HG03045 (cell line): ENCODE data around the gene NDUFS8.

Experiments
- ATAC-seq: cut with Tn5 transposase; IDR thresholded peaks from one replicate; pipeline ENCODE4 v1.9.1; 2021; ENCODE audit warnings: mild to moderate bottlenecking, moderate library complexity; ENCODE audit not compliant: unreplicated experiment

Gene NDUFS8

DNA sequence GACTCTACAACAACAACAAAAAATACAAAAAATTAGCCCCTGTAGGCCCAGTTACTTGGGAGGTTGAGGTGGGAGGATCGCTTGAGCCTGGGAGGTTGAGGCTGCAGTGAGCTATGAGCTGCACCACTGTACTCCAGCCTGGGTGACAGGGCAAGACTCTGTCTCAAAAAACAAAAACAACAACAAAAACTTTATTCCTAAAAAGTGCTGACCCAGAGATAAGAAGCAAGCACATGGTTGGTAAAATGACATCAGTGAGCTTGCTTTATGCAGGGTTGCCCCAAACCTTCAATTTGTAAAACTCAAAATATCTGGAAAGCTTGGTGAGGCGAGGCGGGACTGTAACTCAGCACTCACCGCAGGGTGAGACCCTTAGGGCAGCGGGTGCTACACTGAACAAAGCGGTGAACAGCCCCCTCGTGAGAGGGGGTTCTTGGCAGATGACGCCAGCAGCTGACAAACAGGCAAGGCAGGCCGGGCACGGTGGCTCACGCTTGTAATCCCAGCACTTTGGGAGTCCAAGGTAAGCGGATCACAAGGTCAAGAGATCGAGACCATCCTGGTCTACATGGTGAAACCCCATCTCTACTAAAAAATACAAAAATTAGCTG lies 4.9 kb downstream of the NDUFS8 start:
- ATAC-seq, result no peak

DNA sequence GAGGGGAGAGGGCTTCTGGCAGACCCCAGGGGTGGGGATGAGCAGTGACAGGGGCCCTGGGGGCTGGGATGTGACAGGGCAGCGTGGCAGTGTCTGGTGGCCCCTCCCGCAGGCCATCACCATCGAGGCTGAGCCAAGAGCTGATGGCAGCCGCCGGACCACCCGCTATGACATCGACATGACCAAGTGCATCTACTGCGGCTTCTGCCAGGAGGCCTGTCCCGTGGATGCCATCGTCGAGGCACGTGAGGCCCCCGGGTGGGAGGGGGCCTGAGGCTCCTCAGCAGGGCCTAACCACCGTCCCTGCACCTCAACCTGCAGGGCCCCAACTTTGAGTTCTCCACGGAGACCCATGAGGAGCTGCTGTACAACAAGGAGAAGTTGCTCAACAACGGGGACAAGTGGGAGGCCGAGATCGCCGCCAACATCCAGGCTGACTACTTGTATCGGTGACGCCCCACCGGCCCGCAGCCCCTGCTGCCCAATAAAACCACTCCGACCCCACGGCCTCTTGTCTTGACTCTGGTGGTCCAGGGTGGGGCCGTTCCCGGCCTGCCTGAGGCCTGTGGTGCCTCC lies 5.7 kb downstream of the NDUFS8 start:
- no peak for ATAC-seq

DNA sequence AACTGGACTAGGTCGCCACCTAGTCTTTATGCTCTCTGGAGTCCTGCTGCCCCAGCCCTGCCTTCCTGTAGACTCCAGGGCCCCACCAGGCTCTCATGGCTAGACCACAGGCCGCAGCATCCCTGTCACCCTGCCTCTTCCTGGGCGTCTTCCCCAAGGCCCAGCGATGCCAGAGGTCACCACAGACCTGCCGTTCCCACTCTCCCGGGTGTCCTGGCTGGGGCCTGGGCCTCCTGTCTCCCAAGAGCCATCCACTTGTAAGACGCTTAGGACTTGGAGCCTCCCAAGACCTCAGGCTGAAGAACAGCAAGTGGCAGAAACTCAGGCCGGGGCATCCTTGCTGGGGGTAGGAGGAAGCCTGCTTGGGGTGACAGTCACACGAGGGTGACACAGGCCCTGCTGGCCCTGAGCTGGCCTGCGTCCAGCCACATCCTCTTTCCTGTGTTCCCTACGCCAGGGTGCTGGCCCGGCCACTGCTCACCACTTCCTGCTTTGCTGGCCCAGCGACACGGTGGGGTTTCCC lies 6.3 kb downstream of the NDUFS8 start:
- no peak for ATAC-seq

DNA sequence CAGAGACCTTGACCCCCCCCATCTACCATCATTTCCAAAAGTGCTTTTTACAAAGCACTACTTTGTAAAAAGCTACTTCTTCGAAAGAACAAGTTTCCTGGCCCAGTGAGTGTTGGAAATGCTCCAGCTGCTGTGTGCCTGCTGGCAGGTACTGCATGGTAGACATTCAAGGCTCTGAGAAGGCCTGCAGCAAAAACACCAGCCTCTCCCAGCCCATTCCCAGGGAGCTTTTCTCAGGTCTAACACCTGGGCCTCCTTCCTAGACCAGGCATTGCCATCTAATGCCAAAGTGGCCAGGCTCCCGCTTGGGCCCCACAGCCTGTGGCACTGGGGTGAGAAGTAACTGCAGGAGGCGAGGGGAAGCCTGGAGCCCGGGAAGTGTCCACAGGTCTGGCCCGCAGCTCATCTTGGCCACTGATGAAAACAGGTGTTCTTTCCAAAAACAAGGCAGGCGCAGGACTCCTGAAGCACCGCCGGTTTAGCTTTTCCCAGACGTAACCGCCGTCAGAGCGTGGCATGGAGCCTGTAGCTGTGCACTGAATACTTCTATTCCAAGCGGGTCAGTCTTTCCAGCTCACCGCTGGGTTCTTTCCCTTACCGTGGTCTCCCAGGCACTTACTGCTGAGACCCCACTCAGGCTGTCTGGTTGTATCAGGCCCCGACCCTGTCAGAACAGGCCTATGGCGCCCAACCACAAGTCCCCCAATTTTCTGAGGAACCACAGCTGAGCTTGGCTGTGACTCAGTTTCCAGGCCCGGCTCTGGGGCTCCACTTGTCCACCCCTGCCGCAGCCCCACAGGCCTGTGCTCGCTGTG lies 7.1 kb downstream of the NDUFS8 start:
- ATAC-seq, result no peak

DNA sequence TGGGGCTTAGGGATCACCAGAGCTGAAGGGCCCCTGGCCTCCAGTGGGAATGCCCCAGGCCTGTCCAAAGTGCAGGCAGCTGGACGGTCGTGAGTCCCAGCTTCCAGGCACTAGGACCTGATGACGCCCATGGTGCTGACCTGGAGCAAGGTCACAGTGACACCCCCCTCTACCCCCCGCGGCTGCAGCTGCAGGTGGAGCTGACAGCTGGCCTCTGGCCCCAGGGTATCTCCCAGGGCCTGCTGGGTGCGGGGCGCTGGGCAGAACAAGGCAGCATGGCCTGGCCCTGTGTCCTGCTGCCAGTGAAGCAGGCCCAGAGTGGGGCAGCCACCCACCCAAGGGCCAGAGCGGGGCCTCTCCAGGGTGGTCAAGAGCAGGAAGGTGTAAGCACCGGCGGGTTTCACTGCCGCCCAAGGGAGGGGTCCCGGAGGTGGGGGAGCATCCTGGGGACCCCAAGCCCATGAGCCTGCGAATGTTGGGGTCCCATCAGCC lies 7.8 kb downstream of the NDUFS8 start:
- ATAC-seq, result no peak

DNA sequence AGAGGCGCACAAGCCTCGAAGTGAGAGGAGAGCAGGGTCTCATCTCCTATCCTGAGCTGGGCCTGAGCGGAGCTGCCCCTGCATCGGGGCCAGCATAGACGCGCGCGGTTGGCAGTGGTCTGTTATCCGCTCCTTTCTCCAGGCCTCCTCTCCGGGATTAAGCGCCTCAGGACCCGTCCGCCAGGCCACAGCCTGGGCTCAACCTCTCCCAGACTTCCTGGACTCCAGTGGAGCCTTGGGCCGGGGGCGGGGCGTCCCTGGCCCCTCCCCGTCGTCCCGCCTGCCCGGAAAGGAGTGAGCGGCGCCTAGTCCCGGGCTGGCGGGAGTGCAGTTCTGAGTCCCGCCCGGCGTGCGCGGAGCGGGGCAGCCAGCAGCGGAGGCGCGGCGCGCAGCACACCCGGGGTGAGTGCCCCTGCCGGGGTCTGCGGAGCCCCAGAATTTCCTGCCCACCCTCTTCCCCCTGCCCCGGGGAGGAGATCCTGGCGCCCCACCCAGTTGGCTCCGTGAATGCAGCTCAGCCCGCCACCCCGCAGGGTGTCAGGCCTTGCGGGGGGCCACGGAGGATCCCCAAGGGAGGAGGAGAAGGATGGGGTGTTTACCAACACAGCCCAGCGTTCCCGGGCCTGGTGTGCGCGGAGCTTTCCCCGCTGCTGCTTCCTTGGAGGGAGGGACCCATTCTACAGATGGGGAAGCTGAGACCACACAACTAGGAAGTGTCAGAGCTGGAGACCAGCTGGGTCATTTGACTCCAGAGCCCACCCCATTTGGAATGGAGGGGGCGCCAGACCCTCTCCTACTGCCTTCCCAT lies 8.4 kb downstream of the NDUFS8 start, which contains the start of gene TCIRG1:
TSS of gene TCIRG1 (plus strand) at position 308 of the 808 bp plus-strand sequence. CDS start 2,247 bp downstream, outside the sequence.
- peak; percentile 48 for ATAC-seq

DNA sequence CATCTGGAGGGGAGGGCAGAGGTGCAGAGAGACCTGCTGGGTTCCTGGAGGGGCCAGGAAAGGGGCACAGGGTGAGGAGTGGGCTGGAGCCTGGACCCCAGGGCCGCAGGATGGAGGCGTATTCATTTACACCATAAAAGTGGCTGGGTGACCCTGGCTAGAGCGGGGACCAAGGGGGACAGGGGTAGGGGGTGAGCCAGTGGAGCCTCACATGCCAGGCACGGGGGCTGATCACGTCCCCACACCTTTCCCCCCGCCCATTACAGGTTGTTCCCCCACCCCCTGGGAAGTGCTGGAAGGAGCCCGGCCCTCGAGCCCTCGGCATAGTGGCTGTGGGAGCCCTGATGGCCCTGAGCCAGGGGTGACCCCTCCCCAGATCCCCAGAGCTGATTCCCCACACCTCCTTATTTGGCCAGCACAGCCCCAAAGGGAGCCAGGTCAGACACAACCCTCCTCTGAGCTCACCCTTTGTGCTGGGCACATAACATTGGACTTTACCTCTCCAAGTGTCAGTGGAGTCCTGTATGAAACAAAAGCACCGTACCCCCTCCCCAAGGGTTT lies 9.1 kb downstream of the NDUFS8 start:
- no peak for ATAC-seq

DNA sequence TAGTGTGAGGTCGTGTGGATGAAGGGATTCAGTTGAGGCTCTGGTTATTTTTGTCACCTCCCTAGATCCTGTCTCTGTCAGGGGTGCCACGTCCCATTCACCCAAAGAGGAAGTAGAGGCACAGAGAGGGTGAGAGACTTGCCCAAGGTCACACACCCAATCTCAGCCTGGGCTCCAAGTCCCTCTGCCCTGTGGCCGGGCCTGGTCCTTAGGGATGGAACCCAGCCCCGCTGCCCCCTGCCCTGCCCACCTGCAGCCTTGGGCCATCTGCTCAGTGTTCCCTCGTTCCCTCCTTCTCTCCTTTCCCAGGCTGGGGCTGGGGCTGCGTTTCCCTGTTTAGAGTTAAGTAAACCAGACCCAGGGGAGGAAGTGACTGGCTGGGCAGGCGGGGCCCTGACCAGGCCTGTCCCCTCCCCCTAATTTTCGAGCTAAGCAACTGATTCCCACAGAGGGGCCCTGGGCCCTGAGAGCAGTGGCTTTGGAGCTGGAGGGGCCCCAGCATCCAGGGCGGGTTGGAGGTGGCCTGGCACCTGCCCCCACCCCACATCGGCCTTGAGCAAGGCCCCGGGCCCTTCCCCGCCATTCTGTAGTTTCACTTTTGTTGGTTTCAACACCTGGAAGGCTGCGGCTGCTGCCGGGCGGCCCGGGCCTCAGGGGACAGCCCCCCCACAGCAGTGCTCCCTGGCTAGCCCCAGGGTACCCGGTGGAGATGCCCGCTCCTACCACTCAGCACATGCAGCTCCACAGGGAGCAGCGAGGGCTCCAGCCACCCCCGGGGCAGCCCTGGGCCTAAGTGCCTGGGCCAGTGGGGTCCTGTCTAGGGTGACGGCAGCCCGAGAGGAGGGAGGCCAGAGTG lies 9.8 kb downstream of the NDUFS8 start:
- peak; percentile 46 for ATAC-seq

DNA sequence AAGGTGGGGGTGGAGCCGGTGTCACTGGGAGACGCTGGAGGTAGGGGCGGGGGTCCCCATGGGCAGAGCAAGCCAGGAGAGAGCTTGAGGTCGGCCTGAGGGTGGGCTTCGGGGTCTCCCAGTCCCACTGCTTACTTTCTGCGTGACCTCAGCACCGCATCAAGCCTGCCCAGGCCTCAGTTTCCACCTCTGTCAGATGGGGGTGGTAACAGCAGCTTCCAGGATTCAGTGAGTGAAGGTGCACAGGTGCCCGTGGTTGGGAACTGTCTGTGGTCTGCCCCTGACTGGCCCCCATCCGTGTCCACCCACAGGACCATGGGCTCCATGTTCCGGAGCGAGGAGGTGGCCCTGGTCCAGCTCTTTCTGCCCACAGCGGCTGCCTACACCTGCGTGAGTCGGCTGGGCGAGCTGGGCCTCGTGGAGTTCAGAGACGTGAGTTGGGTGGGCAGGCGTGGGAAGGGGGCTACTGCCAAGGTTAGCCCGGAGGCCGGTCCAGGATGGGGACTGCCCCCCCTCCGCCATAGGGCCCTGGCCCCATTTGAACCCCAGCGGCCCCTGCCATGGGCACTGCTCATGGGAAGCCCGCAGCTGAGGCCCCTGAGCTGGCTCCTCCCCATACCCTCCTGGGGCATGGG lies 10.6 kb downstream of the NDUFS8 start:
- no peak for ATAC-seq

DNA sequence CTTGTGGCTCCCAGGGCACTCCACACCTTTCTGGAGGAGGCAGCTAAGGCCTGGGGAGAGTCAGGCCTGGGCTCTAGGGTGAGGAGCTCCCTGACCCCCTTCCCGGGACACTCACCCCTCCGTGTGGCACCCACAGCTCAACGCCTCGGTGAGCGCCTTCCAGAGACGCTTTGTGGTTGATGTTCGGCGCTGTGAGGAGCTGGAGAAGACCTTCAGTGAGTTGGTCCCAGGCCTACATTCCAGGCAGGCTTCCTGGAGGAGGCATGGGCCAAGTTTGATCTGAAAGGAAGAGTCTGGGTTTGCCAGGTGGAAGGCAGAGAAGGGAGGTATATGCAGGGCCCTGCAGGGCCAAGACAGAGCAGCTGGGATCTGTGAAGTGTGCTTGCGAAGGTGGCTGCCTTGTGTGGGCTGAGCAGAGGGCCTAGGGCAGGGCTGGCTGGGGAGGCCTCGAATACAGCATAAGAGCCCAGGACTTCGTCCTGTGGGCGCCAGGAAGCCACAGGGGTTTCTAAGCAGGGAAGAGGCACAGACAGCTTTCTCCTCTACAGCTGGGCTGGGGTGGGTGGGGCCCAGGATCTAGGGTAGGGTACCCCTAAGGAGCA lies 11.2 kb downstream of the NDUFS8 start:
- no peak for ATAC-seq

DNA sequence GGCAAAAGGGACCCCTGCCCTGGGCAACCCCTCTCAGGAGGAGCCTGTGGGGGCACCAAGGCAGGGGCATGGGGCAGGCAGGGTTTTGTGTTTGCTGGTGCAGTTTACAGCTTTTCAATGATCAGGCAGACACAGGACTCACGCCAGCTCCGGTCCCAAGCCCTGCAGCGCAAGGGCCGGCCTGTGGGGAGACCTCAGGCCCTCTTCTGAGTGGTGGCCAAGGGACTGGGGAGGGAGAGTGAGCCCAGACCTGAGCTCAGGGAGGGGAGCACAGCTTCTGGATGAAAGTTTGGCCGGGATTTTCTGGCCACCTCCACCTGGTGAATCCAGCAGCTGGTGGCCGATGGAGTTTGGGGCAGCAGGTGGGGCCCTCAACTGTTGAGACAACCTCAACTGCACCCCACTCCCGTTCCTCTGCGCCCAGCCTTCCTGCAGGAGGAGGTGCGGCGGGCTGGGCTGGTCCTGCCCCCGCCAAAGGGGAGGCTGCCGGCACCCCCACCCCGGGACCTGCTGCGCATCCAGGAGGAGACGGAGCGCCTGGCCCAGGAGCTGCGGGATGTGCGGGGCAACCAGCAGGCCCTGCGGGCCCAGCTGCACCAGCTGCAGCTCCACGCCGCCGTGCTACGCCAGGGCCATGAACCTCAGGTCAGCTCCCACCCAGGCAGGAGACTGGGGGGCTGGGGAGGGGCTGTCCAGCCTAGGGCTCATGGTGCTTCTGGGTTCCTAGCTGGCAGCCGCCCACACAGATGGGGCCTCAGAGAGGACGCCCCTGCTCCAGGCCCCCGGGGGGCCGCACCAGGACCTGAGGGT lies 11.9 kb downstream of the NDUFS8 start:
- ATAC-seq, result no peak

DNA sequence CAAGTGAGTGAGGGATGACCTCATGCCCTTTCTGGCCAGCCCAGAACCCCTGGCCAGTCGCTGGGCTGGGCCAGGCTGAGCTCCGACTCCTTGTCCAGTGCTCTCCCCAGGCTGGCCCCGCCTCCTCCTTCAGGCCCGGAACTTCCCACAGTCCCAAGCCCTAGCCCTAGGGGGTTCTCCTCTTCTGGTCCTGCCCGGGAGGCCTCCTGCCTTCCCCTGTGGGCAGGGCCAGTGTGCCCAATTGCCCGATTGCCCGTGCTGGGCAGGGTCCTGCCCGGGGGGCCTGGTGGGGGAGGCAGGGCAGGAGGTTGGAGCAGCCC lies 12.5 kb downstream of the NDUFS8 start:
- no peak for ATAC-seq

DNA sequence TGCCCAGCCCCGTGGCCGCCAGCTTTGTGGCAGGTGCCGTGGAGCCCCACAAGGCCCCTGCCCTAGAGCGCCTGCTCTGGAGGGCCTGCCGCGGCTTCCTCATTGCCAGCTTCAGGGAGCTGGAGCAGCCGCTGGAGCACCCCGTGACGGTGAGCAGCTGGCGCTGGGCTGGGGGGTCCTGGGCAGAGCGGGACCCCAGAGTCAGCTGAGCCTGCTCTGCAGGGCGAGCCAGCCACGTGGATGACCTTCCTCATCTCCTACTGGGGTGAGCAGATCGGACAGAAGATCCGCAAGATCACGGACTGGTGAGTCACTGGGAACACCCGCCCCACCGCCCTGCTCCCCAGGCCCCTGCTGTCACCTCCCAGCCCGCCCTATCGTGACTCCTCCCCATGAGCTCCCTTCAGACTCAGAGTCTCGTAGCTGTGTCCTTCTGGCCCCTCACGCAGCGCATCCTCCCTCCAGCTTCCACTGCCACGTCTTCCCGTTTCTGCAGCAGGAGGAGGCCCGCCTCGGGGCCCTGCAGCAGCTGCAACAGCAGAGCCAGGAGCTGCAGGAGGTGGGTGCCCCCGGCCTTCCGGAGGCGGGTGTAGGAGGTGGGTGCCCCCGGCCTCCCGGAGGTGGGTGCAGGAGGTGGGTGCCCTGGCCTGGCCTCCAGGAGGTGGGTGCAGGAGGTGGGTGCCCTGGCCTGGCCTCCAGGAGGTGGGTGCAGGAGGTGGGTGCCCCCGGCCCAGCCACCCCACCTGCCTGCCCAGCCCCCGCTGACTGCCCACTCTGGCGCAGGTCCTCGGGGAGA lies 13.1 kb downstream of the NDUFS8 start:
- no peak for ATAC-seq

DNA sequence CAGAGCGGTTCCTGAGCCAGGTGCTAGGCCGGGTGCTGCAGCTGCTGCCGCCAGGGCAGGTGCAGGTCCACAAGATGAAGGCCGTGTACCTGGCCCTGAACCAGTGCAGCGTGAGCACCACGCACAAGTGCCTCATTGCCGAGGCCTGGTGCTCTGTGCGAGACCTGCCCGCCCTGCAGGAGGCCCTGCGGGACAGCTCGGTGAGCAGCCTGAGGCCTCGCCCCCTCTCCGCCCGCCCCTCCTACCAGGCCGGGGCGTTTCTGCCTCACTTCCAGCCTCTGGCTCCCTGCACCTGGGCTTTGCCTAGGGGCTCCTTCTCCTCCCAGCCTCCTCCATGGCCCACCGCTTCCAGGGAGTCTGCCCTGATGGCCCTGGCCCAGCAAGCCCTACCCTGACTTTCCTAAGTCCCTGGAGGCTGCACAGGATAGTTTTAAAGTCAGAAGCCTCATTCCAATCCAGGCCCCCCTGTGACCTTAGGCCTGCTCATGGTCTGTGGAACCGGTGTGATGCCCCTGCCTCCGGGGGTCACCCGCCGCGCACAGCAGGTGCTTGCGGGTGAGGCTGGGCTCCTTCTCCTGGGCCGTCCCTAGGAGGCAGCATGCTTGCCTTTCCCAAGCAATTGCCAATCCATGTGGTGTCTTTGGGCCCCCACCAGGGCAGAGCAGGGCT lies 13.8 kb downstream of the NDUFS8 start:
- no peak for ATAC-seq

DNA sequence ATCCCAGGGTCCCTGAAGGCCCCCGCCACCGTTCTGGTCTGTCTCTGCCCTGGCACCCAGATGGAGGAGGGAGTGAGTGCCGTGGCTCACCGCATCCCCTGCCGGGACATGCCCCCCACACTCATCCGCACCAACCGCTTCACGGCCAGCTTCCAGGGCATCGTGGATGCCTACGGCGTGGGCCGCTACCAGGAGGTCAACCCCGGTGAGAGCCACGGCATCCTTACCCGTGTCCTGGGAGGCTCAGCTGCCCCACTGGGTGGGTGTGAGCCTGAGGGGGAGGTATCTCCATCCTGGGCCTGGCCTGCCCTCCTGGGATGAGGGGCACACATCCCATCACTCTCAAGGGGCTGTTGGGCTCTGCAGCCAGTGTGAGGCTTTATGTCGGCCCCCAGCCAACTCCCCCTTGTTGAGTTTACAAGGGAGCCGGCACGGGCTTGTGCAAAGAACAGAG lies 14.4 kb downstream of the NDUFS8 start:
- no peak for ATAC-seq

DNA sequence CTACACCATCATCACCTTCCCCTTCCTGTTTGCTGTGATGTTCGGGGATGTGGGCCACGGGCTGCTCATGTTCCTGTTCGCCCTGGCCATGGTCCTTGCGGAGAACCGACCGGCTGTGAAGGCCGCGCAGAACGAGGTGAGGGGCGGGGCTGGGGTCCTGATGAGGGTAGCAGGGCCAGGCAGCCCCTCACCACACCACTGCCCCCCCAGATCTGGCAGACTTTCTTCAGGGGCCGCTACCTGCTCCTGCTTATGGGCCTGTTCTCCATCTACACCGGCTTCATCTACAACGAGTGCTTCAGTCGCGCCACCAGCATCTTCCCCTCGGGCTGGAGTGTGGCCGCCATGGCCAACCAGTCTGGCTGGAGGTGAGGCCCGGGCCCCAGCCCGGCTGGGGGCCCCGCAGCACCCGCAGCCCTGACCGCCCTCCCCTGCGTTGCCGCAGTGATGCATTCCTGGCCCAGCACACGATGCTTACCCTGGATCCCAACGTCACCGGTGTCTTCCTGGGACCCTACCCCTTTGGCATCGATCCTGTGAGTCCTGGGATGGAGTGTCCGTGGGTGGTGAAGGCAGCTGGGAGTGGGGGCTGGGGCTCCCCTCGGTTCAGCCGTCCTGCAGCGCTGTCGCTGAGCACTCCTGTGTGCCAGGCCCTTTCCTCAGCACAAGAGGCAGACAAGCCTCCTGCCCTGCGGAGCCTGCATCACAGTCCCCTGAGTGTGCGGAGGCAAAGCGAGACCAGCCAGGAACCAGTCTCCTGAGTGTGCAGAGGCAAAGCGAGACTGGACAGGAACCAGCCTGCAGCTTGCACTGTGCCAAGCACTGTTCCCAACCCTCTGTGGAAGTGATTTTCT lies 17.2 kb downstream of the NDUFS8 start:
- ATAC-seq, result no peak
